Measurements from ENCODE around the gene TEAD4. TPM values are rescaled to one million over a fixed set of nuclear protein-coding genes. Genes with fewer than 3 reads are reported as not detected.

Gene TEAD4
- total RNA-seq, 1 experiment from 2014 or later, result 33.8 TPM

DNA sequence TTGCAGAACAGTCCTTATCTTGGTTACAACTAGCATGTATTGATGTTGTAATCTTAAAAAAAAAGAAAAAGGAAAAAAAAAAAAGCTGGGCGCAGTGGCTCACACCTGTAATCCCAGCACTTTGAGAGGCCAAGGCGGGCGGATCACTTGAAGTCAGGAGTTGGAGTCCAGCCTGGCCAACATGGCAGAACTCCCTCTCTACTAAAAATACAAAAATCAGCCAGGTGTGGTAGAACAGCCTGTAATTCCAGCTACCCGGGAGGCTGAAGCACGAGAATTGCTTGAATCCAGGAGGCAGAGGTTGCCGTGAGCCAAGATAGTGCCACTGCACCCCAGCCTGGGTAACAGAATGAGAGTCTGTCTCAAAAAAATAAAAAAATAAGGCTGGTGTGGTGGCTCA, 25.6 kb upstream of the TEAD4 start:
- H3K27ac Mint-ChIP-seq (ENCODE audit: low read depth, unreplicated experiment), result no peak overlapping the region
- no peak for DNase-seq (ENCODE audit: unreplicated experiment)
- H3K36me3 Mint-ChIP-seq (ENCODE audit: insufficient read depth, unreplicated experiment), result peaks cover 97% of the 10 kb centered on the region
- ChIA-PET CTCF (interaction anchor here (0.7 to 1.9 kb wide), 4 partner anchors 11 to 83 kb away, joined by 3 to 8 read pairs (median 4); no protein-coding TSS in a partner anchor), POLR2A (interaction anchor here (1.4 kb wide), 1 partner anchor 42 kb away, joined by 4 read pairs; no protein-coding TSS in a partner anchor)
- intact Hi-C loops (cut with micrococcal nuclease), result no loop called here
- TF ChIP-seq, protein P1, sequence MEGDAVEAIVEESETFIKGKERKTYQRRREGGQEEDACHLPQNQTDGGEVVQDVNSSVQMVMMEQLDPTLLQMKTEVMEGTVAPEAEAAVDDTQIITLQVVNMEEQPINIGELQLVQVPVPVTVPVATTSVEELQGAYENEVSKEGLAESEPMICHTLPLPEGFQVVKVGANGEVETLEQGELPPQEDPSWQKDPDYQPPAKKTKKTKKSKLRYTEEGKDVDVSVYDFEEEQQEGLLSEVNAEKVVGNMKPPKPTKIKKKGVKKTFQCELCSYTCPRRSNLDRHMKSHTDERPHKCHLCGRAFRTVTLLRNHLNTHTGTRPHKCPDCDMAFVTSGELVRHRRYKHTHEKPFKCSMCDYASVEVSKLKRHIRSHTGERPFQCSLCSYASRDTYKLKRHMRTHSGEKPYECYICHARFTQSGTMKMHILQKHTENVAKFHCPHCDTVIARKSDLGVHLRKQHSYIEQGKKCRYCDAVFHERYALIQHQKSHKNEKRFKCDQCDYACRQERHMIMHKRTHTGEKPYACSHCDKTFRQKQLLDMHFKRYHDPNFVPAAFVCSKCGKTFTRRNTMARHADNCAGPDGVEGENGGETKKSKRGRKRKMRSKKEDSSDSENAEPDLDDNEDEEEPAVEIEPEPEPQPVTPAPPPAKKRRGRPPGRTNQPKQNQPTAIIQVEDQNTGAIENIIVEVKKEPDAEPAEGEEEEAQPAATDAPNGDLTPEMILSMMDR (IDR thresholded peaks at IDR 0.05; ENCODE audit: unreplicated experiment), result no peak
- no peak overlapping the region for H3K4me3 Mint-ChIP-seq (ENCODE audit: unreplicated experiment)
- no TSS peak for BruUV-seq (replicated peaks)
- no peaks in the 10 kb centered on the region for H3K4me1 Mint-ChIP-seq (ENCODE audit: insufficient read depth, unreplicated experiment)
- H3K27me3 Mint-ChIP-seq (ENCODE audit: insufficient read depth, unreplicated experiment), result no peaks in the 10 kb centered on the region
- no peaks in the 10 kb centered on the region for H3K9me3 Mint-ChIP-seq (ENCODE audit: unreplicated experiment)

- no TSS peak for BruUV-seq (replicated peaks)
- H3K36me3 Mint-ChIP-seq (ENCODE audit: insufficient read depth, unreplicated experiment), result peaks cover 91% of the 10 kb centered on the region
- intact Hi-C loops (cut with micrococcal nuclease), result no loop called here
- H3K4me3 Mint-ChIP-seq (ENCODE audit: unreplicated experiment), result no peak overlapping the region
- no peaks in the 10 kb centered on the region for H3K27me3 Mint-ChIP-seq (ENCODE audit: insufficient read depth, unreplicated experiment)
- TF ChIP-seq, protein P1 (IDR thresholded peaks at IDR 0.05; ENCODE audit: unreplicated experiment), result no peak
- ChIA-PET POLR2A (interaction anchor here (0.6 kb wide), 1 partner anchor 9 kb away, joined by 4 read pairs; no protein-coding TSS in a partner anchor), CTCF (interaction anchor here (0.7 kb wide), 1 partner anchor 112 kb away, joined by 3 read pairs; no protein-coding TSS in a partner anchor)
- no peaks in the 10 kb centered on the region for H3K4me1 Mint-ChIP-seq (ENCODE audit: insufficient read depth, unreplicated experiment)
- no peak for DNase-seq (ENCODE audit: unreplicated experiment)
- no peaks in the 10 kb centered on the region for H3K9me3 Mint-ChIP-seq (ENCODE audit: unreplicated experiment)
- no peak overlapping the region for H3K27ac Mint-ChIP-seq (ENCODE audit: low read depth, unreplicated experiment)
These were observed 24.8 kb upstream of the TEAD4 start for GRCh38 chr12:2934371-2934770.

- Mint-ChIP-seq H3K4me1 (ENCODE audit: insufficient read depth, unreplicated experiment) (no peaks in the 10 kb centered on the region), H3K27ac (ENCODE audit: low read depth, unreplicated experiment) (no peak overlapping the region), H3K27me3 (ENCODE audit: insufficient read depth, unreplicated experiment) (no peaks in the 10 kb centered on the region), H3K9me3 (ENCODE audit: unreplicated experiment) (no peaks in the 10 kb centered on the region), H3K36me3 (ENCODE audit: insufficient read depth, unreplicated experiment) (peaks cover 83% of the 10 kb centered on the region), H3K4me3 (ENCODE audit: unreplicated experiment) (no peak overlapping the region)
- ChIA-PET CTCF (interaction anchor here (0.7 kb wide), 1 partner anchor 132 kb away, joined by 3 read pairs; no protein-coding TSS in a partner anchor), POLR2A (no interaction called here)
- TF ChIP-seq, protein P1 (IDR thresholded peaks at IDR 0.05; ENCODE audit: unreplicated experiment), result no peak
- intact Hi-C loops (cut with micrococcal nuclease), result no loop called here
- no TSS peak for BruUV-seq (replicated peaks)
- no peak for DNase-seq (ENCODE audit: unreplicated experiment)
These were observed 22.9 kb upstream of the TEAD4 start for GRCh38 chr12:2936301-2936700.

DNA sequence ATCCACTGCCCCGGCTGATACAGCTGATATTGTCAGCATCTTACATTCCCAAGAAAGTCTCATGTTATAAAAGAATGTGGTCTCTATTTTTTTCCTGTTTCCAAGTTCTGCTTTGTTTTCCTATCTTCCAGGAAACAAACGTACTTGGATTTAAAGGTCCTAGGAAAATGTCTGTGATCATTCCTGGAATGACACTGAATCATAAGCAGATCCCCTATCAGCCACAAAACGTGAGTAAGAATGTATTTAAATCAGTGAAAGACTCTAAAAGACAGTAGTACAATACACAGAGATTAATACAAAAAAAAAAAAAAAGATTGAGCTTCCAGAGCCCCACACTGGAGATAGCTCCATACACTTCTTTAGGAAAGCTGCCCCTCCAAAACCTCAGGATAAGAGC, 21.7 kb upstream of the TEAD4 start:
- Mint-ChIP-seq H3K36me3 (ENCODE audit: insufficient read depth, unreplicated experiment) (peaks cover 71% of the 10 kb centered on the region), H3K4me3 (ENCODE audit: unreplicated experiment) (no peak overlapping the region), H3K9me3 (ENCODE audit: unreplicated experiment) (no peaks in the 10 kb centered on the region), H3K27me3 (ENCODE audit: insufficient read depth, unreplicated experiment) (no peaks in the 10 kb centered on the region), H3K27ac (ENCODE audit: low read depth, unreplicated experiment) (no peak overlapping the region), H3K4me1 (ENCODE audit: insufficient read depth, unreplicated experiment) (no peaks in the 10 kb centered on the region)
- no peak for DNase-seq (ENCODE audit: unreplicated experiment)
- BruUV-seq (replicated peaks), result no TSS peak
- intact Hi-C loops (cut with micrococcal nuclease), result no loop called here
- POLR2A ChIA-PET, result no interaction called here
- CTCF ChIA-PET, result no interaction called here
- TF ChIP-seq, protein P1 (IDR thresholded peaks at IDR 0.05; ENCODE audit: unreplicated experiment), result no peak
